ENCODE measurements around the gene ROPN1L.
"Not testable (repeated sequence)": the region's sequence is repeated elsewhere in the genome, so short reads cannot be mapped to it uniquely, and the experiment has no call there.

The ROPN1L gene

DNA sequence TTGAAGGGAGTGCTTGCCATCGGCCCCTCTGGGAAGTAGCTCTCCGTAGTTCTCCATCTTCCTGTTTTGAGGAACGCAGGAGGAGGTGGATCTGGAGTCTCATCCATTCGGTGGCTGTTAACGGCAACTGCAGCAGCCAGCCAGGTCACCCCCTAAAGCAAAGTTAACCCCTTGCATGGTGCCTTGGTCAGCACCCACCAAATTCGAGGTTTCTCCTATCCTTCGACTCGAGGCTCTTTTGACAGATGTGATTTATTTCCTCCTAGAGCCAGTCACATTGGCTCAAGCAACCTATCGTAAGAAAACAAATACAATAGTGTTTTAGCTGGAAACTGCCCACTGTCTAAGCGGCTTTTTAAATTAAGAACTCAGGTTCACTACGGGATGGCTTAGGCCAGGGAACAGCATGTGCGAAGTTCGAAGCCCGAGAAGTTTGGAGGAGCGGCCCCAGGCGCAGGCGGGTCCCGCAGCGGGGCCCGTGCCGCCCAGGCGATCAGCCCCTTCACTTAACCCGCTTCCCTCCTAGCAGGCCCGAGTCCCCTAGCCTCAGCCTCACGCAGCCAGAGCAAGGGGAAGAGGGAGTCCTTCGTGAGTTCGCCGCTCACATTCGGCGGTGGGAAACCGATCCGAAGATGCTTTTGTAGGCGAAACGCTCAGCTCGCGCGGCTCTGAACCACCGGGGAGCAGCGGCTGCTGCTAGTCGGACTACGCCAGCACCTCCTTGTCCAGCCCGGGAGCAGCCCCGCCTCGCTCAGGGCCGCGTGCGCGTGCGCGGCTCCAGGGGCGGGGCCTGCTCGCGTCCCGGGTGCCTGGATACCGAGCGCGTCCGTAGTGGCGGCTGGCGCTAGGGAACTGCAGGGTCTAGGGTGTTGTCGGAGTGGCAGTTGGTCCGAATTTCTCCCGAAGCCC is at the start of gene ROPN1L:
Gene ROPN1L, plus strand, starts transcription at position 797 of the 909 bp plus-strand sequence. CDS start 289 bp downstream, outside the sequence.
- peak within 1 kb of the TSS; percentile 60 to 61 for H3K4me3 ChIP-seq
- intact Hi-C loops (cut with DNase I; ENCODE audit: low total_unique reads) = no loop called here
- TF ChIP-seq CTCF (IDR thresholded peaks at IDR 0.05) = no peak
- peaks cover 0 to 17% (median 8%) of the 10 kb centered on the region in 4 donors for H3K4me1 ChIP-seq
- DNase-seq = peak; percentile 83 to 89
- H3K9me3 ChIP-seq = no peaks in the 10 kb centered on the region
- no peaks in the 10 kb centered on the region for H3K36me3 ChIP-seq
- H3K27me3 ChIP-seq = no peaks in the 10 kb centered on the region
- H3K27ac ChIP-seq = peak within 1 kb of the TSS; percentile 75

DNA sequence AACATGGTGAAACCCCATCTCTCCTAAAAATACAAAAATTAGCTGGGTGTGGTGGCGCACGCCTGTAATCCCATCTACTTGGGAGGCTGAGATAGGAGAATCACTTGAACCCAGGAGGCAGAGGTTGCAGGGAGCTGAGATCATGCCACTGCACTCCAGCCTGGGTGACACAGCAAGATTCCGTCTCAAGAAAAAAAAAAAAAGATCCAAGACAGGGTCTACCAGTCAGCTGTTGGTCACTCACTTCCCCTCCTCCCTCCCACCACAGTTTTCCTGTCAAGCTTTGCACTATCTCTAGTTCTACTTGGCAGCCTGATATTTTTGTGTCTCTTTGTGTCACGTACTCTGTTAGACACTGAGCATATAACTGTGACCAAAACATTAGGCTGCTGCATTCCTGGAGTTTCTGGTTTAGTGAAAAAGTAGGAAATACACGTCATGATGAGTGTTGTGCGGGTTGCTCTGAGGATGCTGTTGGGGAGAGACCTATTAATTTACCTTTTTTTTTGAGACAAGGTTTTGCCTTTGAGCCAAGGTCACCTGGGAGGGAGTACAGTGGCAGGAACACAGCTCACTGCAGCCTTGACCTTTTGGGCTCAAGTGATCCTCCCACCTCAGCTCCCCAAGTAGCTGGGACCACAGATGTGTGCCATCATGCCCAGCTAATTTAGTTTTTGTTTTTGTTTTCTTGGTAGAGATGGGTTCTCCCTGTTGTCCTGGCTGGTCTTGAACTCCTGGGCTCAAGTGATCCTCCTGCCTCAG is 48.9 kb upstream of the ROPN1L start:
- H3K4me3 ChIP-seq; H3K4me1 ChIP-seq; H3K27ac ChIP-seq; DNase-seq; H3K9me3 ChIP-seq; H3K27me3 ChIP-seq; intact Hi-C loops (cut with DNase I; ENCODE audit: low total_unique reads): not testable (repeated sequence)
- H3K36me3 ChIP-seq = peaks cover 56 to 85% (median 64%) of the 10 kb centered on the region in 3 donors

DNA sequence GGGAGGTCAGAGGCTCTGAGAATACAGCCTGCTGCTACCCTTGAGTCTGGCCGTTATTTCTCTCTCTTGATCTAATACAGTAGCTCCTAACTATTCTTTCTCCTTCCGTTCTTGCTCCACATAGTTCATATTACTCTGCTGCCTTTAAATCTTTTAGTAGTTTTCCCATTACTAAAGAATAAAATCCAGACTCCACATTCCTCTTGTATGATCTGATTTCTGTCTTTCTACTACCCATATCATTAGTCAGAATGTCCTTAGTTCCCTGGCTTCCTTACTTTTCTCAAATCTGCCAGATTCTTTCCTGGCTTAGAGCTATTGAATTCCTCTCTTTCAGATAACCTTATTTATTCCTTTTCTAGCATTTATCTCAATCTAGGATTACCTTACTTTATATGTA is 48.2 kb upstream of the ROPN1L start:
- intact Hi-C loops (cut with DNase I; ENCODE audit: low total_unique reads) = no loop called here
- Histone ChIP-seq H3K27me3 (no peaks in the 10 kb centered on the region), H3K36me3 (peaks cover 61 to 82% (median 64%) of the 10 kb centered on the region in 3 donors), H3K9me3 (no peaks in the 10 kb centered on the region), H3K27ac (no peak overlapping the region), H3K4me1 (no peaks in the 10 kb centered on the region), H3K4me3 (no peak overlapping the region)
- no peak for TF ChIP-seq CTCF (IDR thresholded peaks at IDR 0.05)
- DNase-seq = no peak

- DNase-seq = no peak
- intact Hi-C loops (cut with DNase I; ENCODE audit: low total_unique reads) = no loop called here
- Histone ChIP-seq H3K4me3 (no peak overlapping the region), H3K27me3 (no peaks in the 10 kb centered on the region), H3K4me1 (peaks cover 0 to 16% (median 2%) of the 10 kb centered on the region in 4 donors), H3K27ac (no peak overlapping the region), H3K36me3 (peaks cover 46 to 58% (median 55%) of the 10 kb centered on the region in 3 donors), H3K9me3 (no peaks in the 10 kb centered on the region)
- TF ChIP-seq CTCF (IDR thresholded peaks at IDR 0.05) = no peak
These were observed 45.1 kb upstream of the ROPN1L start for GRCh38 chr5:10396552-10396951.

DNA sequence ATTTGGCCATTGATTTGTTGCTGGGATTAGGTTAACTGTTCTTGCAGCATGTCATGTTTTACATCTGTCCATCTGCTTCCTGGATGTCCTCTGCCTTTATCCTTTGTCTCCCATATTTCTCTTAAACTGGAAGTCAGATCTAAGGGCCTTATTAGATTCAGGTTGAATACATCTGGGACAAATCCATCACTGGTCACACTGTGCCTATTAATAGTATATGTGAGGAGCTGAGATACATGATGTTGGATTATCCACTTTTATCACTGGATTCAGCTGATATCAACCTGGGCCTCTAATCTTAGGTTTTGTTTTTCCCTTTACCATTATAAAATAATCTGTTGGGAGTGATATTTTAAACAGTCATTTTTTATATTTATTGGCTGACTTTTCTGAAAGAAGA is 41.8 kb upstream of the ROPN1L start:
- peaks cover 0 to 16% (median 2%) of the 10 kb centered on the region in 4 donors for H3K4me1 ChIP-seq
- peaks cover 51 to 53% (median 51%) of the 10 kb centered on the region in 3 donors for H3K36me3 ChIP-seq
- H3K4me3 ChIP-seq = no peak overlapping the region
- no peaks in the 10 kb centered on the region for H3K9me3 ChIP-seq
- DNase-seq = no peak
- intact Hi-C loops (cut with DNase I; ENCODE audit: low total_unique reads) = no loop called here
- TF ChIP-seq CTCF (IDR thresholded peaks at IDR 0.05) = no peak
- peak overlapping the region in 1 of 2 donors; percentile 32 for H3K27ac ChIP-seq
- H3K27me3 ChIP-seq = no peaks in the 10 kb centered on the region

DNA sequence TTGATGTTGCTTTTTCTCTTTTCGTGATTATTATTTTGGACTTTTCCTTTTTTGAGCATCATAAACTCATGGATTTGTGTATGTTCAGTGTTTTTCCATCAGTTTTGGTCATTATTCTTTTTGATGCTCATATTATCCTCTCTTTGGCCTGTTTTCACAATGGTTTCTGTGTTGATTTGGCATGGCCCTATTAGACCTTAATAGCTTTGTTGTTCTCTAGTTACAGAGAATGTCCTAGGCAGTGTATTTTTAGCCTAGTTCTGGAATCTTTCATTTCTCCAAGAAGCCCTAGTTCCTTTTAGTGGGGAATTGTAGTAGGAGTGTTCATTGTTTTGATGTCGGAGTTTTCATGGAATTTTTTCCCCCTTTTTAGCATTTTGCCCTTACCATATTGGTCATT is 41.3 kb upstream of the ROPN1L start:
- peak overlapping the region; percentile 14 to 32 for H3K27ac ChIP-seq
- H3K27me3 ChIP-seq = no peaks in the 10 kb centered on the region
- no peak overlapping the region for H3K4me3 ChIP-seq
- no peak for TF ChIP-seq CTCF (IDR thresholded peaks at IDR 0.05)
- intact Hi-C loops (cut with DNase I; ENCODE audit: low total_unique reads) = no loop called here
- H3K36me3 ChIP-seq = peaks cover 49 to 51% (median 51%) of the 10 kb centered on the region in 3 donors
- peaks cover 0 to 16% (median 2%) of the 10 kb centered on the region in 4 donors for H3K4me1 ChIP-seq
- no peaks in the 10 kb centered on the region for H3K9me3 ChIP-seq
- no peak for DNase-seq

Data from tibial artery (tissue), 4 donors.